HG02678 (cell line): Measurements from ENCODE around the gene PEX5.
"Not testable (repeated sequence)": the region's sequence is repeated elsewhere in the genome, so short reads cannot be mapped to it uniquely, and the experiment has no call there.

Source experiments
- ATAC-seq: cut with Tn5 transposase; IDR thresholded peaks from one replicate; pipeline ENCODE4 v1.9.1; 2021; ENCODE audit warnings: mild to moderate bottlenecking, moderate library complexity; ENCODE audit not compliant: unreplicated experiment

PEX5 gene

DNA sequence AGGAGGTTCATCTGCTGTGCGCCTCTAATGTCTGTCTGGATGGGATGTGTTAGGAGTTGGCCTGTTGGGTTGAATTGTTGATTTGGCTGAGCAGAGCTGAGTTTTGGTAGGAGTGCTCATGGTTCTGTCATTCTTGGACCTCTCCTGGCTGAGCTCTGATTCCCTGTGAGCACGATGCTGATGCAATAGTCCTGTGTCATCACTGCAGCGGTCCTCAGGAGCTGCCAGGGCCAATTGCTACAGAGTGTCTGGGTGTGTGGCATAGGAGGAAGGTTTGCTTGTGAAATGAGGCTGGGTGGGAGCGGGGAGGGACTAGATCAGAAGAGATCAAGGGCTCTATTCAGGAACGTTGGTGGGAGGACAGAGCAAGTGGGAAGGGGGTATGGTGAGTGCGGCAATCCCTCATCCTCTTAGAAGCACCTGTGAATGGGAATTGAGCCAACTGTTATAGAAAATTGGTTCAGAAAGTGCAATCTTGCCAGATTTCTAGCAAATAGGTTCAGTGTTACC, 21.2 kb downstream of the PEX5 start:
- ATAC-seq: no peak

DNA sequence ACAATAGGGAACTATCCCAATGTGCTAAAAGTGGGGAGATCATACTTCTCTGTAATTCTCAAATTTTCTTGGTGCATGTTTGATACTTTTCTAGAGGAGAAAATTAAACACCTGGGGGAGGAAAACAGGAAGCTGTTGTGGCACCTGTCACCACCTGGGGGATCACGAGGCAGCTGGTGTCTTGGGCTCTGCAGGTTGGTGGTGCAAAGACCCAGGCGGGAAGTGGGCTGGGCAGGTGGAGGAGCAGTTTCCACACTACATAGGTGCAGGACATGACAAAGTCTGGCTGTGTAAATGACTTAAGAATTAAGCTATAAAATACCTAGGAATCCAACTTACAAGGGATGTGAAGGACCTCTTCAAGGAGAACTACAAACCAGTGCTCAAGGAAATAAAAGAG, 23.2 kb downstream of the PEX5 start:
- ATAC-seq: no peak

DNA sequence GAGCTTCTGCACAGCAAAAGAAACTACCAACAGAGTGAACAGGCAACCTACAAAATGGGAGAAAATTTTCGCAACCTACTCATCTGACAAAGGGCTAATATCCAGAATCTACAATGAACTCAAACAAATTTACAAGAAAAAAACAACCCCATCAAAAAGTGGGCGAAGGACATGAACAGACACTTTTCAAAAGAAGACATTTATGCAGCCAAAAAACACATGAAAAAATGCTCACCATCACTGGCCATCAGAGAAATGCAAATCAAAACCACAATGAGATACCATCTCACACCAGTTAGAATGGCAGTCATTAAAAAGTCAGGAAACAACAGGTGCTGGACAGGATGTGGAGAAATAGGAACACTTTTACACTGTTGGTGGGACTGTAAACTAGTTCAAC, 24.3 kb downstream of the PEX5 start:
- not testable (repeated sequence) for ATAC-seq

DNA sequence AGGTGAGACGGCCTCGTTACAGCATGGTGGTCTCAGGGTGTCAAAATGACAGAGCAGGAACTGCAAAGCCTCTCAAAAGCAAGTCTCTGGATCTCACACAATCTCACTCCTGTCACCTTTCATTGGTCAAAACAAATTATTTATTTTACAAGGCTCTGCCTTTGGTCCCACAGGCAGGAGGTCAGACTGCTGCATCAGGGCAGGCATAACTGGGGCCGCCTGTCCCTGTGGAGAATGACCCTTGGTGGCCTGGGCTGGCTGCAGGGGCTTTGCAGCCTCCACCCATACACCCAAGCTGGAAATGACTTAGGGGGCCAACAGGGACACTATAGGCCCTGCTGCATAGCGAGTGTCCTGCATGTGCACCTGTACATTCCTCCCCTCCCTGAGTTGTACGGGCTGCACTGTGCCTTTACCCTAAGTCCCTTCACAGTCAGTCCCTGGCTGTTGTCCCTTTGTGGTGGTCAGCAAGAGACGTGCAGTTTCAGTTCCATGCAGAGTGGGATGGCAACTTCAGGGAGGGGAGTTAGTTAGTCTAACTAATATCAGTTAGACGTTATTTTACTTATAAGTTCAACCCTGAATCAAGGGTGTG, 28.1 kb downstream of the PEX5 start:
- ATAC-seq: no peak

DNA sequence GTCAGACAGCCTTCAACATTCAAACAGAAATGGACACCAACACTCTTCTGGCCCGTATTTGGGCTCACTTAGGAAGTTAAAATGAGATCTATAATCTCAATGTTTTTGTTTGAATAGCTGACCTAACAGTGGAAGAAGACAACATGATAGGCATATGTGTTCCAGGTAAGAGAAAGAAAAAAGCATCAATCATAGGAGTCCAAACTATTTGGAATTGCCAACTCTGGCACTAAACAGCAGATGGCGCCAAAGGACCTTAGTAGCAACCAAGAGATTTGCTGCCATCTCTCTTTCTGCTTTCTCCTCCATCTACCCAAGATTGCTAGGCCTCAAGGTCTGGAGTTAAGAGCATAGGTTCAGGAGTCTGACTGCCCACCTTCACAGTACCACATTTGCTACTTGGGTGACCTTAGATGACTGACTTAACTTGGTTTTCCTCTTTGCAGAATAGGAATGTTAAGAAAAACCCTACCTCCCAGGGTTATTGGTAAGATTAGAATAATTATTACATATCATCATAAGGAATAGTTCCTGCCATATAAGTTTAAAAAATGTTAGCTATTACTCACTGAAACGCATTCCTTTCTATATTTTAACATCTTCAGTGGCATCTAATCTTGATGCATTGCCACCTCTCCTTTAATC, 30.2 kb downstream of the PEX5 start:
- no peak for ATAC-seq

DNA sequence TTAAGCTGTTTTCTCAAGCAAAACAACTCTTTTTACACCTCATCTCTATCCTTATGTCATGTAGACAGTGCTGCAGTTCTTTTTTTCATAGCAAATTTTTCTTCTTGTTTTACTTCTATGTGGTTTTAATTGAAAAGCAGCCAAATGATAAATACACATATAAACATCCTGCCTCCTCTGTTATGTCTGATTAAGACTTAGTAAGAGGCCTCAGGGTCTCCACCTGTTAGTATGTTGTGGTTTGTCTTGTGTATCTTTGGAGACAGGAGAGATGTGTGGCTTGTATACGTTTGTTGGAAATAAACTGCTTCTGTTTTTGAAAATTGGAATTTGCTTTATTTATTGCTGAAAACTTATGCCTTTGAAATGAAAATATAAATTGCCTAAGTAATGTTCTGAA, 32.0 kb downstream of the PEX5 start:
- ATAC-seq: no peak

DNA sequence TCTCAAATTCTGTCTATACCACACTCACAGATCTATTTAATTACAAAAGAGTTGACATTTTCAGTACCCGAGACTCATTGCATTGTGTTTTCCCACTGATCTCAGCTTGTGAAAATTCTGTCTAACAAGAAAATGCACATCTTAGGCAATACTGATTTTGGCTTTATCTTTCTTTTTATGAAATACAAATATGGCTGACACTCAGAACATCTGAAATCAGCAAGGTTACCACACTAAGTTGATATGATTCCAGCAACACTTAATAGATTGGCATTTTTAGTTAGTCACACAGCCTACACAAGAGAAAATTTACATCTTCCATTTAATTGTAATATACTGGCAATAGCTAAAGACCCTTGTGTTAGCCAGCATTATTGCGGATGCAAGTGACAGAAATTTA, 40.3 kb downstream of the PEX5 start:
- no peak for ATAC-seq

DNA sequence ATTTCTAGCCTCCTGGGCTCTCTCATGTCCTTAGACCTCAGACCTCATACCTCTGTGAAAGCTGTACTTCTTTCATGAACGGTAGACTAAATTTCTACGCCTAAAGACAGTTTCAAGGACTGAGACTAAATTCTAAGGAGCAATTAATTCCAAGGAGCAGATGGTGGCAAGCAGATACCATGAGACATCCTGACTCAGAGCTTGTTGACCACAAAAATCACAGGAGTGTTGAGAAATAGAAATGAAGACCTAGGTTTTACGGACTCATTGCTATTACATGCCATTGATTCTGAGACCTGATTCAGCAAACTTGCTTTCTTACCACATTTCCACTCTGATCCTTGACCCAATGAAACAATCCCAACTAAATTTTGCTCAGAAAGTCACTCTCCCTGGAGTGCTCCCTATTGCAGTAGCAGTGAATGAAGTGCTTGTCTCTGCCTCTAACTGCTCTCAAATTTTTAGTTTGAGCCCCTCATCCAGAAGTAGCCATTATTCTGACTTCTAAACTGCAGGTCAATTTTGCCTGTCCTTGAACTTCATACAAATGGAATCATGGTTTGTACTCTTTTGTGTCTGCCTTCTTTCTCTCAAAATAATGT, 52.0 kb downstream of the PEX5 start:
- no peak for ATAC-seq

DNA sequence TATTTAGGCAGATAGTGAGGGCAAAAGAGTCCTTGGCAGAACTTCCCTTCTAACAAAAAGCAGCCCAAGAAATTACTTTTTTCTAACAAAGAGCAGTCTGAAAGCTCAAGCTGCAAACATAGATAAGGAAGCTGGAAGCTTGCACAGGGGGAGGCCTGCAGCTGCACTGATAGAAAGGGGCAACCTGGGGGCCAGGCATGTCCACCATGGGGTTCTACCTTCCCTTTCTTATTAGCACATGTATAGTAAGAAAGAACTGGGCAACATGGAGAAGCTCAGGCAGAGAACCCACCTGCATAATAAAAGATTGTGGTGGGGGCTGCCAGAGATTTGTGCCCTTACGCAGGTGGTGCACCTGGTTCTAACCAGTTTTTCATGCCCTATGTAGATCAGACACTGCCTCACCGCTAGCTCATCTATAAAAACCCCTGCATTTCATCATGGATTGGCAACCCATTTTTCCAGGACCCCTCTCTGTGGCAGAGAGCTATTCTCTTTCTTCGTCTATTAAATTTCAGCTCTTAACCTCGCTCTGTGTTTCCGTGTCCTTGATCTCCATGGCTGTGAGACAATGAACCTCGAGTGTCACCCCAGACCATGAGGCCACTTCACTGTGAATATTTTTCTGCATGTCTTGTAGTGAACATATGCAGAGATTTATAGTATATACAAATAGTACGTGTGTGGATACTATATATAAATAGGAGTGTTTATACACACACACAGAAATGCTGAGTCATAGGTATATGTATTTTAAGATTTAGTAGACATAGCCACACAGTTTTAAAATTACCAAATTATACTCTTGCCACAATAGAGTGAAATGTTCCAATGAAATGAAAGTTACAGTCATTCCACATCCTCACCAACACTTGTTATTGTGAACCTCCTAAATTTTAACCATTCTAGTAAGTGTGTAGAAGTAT, 53.0 kb downstream of the PEX5 start:
- no peak for ATAC-seq

DNA sequence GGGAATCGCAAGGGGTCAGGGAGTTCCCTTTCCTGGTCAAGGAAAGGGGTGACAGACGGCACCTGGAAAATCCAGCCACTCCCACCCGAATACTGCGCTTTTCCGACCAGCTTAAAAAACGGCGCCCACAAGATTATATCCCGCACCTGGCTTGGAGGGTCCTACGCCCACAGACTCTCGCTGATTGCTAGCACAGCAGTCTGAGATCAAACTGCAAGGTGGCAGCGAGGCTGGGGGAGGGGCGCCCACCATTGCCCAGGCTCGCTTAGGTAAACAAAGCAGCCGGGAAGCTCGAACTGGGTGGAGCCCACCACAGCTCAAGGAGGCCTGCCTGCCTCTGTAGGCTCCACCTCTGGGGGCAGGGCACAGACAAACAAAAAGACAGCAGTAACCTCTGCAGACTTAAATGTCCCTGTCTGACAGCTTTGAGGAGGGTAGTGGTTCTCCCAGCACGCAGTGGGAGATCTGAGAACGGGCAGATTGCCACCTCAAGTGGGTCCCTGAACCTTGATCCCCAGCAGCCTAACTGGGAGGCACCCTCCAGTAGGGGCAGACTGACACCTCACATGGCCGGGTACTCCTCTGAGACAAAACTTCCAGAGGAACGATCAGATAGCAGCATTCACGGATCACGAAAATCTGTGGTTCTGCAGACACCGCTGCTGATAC, 62.0 kb downstream of the PEX5 start:
- ATAC-seq: not testable (repeated sequence)

DNA sequence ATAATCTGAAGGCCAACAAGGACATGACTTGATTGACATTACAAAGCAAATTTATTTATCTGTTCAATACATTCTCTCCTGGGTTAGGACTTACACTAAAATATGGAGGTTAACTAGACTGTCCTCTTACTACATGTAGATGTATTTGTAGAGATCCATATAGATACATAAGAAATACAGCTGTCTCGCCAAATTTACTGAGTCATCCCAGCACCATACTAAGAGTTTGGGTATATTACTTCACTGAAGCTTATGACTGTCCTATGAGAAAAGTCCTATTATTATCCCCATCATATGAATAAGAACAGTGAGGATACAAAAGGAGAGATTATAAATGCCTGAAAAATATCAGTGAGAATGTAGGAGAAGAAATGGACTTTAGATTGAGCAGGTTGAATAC, 69.6 kb downstream of the PEX5 start:
- ATAC-seq: no peak
